Kidney (tissue), 14 donors: ENCODE results near the gene DEPP1. TPM values are rescaled to one million over a fixed set of nuclear protein-coding genes. Genes with fewer than 3 reads are reported as not detected.

Experiments
- DNase-seq, 5 donors: peaks; one replicate each; pipeline ENCODE4 v3.0.0-alpha.2; 2013 to 2020
- FAIRE-seq: peaks from 2 replicates; lab custom pipeline; 2012; peaks lifted over from hg19 to GRCh38; lab: Jason Lieb, UNC
- H3K27ac ChIP-seq, 2 donors: one replicate each; pipeline ENCODE4 v1.7.0; 2013; ENCODE audit warnings: low read depth in 2 of 2, low read length in 2 of 2, inconsistent platforms in 1 of 2
- H3K27me3 ChIP-seq: one replicate; pipeline ENCODE4 v1.7.1; 2013; ENCODE audit warnings: low read length, inconsistent platforms; ENCODE audit not compliant: control insufficient read depth, insufficient read depth
- H3K36me3 ChIP-seq, 3 donors: one replicate each; pipeline versions ENCODE4 v1.7.0 to v1.7.1; 2013; ENCODE audit warnings: low read length in 3 of 3, control low read depth in 1 of 3, inconsistent platforms in 1 of 3; ENCODE audit not compliant: insufficient read depth in 3 of 3, control insufficient read depth in 2 of 3
- H3K4me1 ChIP-seq, 3 donors: one replicate each; pipeline versions ENCODE4 v1.7.0 to v1.7.1; 2013; ENCODE audit warnings: low read length in 3 of 3, inconsistent platforms in 1 of 3, low read depth in 1 of 3; ENCODE audit not compliant: control insufficient read depth in 2 of 3, insufficient read depth in 2 of 3
- H3K4me3 ChIP-seq, 3 donors: one replicate each; pipeline versions ENCODE4 v1.7.0 to v1.8.1; 2013; ENCODE audit warnings: low read length in 3 of 3, control low read depth in 1 of 3, inconsistent platforms in 1 of 3
- H3K9ac ChIP-seq, 3 donors: one replicate each; pipeline versions ENCODE4 v1.7.0 to v1.7.1; 2013; ENCODE audit warnings: low read length in 3 of 3, control low read depth in 1 of 3, inconsistent platforms in 1 of 3
- H3K9me3 ChIP-seq, 3 donors: one replicate each; pipeline versions ENCODE4 v1.7.0 to v1.7.1; 2013; ENCODE audit warnings: low read length in 3 of 3, control low read depth in 1 of 3, inconsistent platforms in 1 of 3; ENCODE audit not compliant: control insufficient read depth in 2 of 3, insufficient read depth in 1 of 3
- intact Hi-C: fragments of 100-400 bp; cut with DNase I; formaldehyde crosslinking; loops from one replicate; pipeline ENCODE4 v1.11.1; 2022
- polyA plus RNA-seq: library from polyadenylated mRNA; stranded (reverse); fragments of 350-450 nt; fragmentation: Illumina TruSeq; extraction: RNeasy Lipid Tissue Mini Kit (QIAGEN cat#74804); gene quantifications from one replicate; pipeline ENCODE4 v1.2.3, GENCODE V29; 2014; ENCODE audit warnings: low read depth, low replicate concordance; ENCODE audit not compliant: insufficient read depth
- total RNA-seq: library from RNA; stranded (reverse); fragmentation: NEBNext Ultra II Directional; extraction: Animal tissue kit (Norgen Biotek cat#: 25700); gene quantifications from one replicate; pipeline ENCODE4 v1.2.1, GENCODE V29; 2021
- TF ChIP-seq, protein P1 (sequence below): IDR thresholded peaks from 3 replicates; pipeline ENCODE4 v1.5.1; 2012; ENCODE audit warnings: mild to moderate bottlenecking, moderate library complexity, borderline replicate concordance; ENCODE audit not compliant: insufficient read depth; ENCODE audit errors: extremely low read depth
- donor health status: control.
- donor health status: control.
- donor health status: control.
- donor health status: control.
- donor health status: control.
- donor health status: DM: yes; HTN: yes; CAD: no.
- donor health status: Normal renal cell carcinoma (clear cell type).

Gene DEPP1
- total and polyA plus RNA-seq, 2 donors from 2014 or later = 44.4 to 146 TPM

DNA sequence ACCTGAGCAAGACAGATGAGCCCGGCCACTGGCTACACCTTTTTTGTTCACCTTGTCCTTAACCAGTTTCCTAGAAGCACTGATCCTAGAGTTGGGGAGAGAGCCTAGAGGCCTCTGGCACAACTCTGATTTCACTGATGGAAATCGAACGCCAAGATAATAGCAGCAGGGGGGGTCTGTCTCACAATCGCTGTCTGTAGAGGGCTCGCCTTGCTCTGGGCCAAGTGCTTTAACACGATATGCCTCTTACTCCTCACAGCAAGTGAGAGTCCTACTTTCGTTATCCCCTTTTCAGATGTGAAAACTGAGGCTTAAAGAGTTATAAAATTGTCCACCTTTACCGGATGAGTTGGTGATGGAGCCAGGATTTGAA lies 18.5 kb downstream of the DEPP1 start:
- H3K9me3 ChIP-seq = no peaks in the 10 kb centered on the region
- peak overlapping the region; percentile 57 to 90 (median 74) for H3K9ac ChIP-seq
- H3K4me3 ChIP-seq = peak overlapping the region; percentile 24 to 88 (median 88)
- TF ChIP-seq, protein P1, sequence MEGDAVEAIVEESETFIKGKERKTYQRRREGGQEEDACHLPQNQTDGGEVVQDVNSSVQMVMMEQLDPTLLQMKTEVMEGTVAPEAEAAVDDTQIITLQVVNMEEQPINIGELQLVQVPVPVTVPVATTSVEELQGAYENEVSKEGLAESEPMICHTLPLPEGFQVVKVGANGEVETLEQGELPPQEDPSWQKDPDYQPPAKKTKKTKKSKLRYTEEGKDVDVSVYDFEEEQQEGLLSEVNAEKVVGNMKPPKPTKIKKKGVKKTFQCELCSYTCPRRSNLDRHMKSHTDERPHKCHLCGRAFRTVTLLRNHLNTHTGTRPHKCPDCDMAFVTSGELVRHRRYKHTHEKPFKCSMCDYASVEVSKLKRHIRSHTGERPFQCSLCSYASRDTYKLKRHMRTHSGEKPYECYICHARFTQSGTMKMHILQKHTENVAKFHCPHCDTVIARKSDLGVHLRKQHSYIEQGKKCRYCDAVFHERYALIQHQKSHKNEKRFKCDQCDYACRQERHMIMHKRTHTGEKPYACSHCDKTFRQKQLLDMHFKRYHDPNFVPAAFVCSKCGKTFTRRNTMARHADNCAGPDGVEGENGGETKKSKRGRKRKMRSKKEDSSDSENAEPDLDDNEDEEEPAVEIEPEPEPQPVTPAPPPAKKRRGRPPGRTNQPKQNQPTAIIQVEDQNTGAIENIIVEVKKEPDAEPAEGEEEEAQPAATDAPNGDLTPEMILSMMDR = no peak
- DNase-seq = no peak
- H3K36me3 ChIP-seq = no peaks in the 10 kb centered on the region
- H3K27me3 ChIP-seq = no peaks in the 10 kb centered on the region
- intact Hi-C loops = no loop called here
- peaks cover 2 to 46% (median 25%) of the 10 kb centered on the region in 3 donors for H3K4me1 ChIP-seq
- peak overlapping the region; percentile 79 to 82 for H3K27ac ChIP-seq
- FAIRE-seq = no peak

DNA sequence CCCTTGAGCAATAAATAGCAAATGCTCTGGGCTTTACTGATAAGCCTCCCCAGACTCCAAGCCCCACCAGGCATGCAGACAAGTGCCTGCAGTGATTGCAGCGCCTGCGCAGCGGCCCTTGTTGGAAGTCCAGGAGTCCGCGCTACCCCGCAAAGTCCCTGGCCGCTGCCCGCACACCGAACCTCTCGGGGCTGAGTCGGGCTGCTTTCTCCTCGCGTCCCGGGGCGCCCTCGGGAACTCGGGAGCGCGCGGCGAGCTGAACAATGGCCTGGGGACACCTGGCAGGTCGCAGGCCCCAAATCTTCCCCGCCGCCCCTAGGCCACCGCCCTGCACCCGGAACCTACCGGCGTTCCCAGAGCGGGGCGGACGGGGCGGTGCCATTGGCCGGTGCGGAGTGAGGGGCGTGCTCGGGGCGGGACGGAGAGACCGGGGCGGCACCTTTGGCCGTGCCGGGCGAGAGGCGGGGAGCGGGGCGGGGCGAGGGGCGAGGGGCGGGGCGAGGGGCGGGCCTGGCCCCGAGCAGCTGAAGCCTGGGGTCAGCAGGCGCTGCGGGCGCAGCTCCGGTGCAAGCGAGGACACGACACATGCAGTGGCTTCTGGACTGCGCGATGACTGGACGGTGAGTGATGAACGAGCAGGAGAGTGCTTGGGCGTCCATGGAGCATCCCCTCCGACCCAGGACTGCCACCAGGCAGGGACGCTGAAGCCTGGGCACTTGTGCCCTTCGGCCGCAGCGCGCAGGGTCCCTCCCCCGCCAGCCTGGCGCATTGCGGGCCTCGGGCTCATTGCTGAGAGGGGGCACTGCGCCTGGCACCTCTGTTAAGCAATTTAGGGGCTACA lies 19.1 kb downstream of the DEPP1 start, which contains the start of gene RASSF4:
TSS of gene RASSF4 (plus strand) at position 556 of the 841 bp plus-strand sequence. CDS start 10,401 bp downstream, outside the sequence.
- intact Hi-C loops = no loop called here
- TF ChIP-seq, protein P1 = no peak
- peak within 1 kb of the TSS; percentile 71 to 88 (median 88) for H3K4me3 ChIP-seq
- no peaks in the 10 kb centered on the region for H3K27me3 ChIP-seq
- DNase-seq (peak; percentile 93 to 97 (median 95)), FAIRE-seq (no peak)
- H3K9me3 ChIP-seq = no peaks in the 10 kb centered on the region
- peak within 1 kb of the TSS; percentile 57 to 90 (median 74) for H3K9ac ChIP-seq
- H3K27ac ChIP-seq = peak within 1 kb of the TSS; percentile 82 to 87
- no peaks in the 10 kb centered on the region for H3K36me3 ChIP-seq
- peaks cover 2 to 40% (median 19%) of the 10 kb centered on the region in 3 donors for H3K4me1 ChIP-seq

DNA sequence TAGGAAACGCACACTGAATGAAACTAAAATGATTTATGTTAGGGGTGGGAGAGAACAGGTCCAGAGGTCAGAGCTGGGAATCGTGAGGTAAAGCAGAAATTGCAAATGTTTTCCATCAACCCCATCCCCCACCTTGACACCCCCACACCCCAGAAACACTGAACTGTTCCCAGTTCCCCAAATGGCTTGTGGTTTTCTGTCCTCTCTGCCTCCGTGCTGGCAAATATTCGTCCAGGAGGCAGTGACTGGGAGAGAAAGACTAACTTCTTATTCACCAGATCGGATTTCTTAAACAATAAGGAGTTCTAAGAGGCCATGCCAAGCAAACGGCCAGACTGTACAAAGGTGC lies 19.7 kb downstream of the DEPP1 start:
- no peaks in the 10 kb centered on the region for H3K27me3 ChIP-seq
- peak overlapping the region; percentile 11 to 87 (median 79) for H3K4me3 ChIP-seq
- H3K9me3 ChIP-seq = no peaks in the 10 kb centered on the region
- H3K27ac ChIP-seq = peak overlapping the region; percentile 78 to 87
- DNase-seq (no peak), FAIRE-seq (no peak)
- H3K9ac ChIP-seq = peak overlapping the region in 2 of 3 donors; percentile 43 to 54
- no peaks in the 10 kb centered on the region for H3K36me3 ChIP-seq
- TF ChIP-seq, protein P1 = no peak
- intact Hi-C loops = no loop called here
- H3K4me1 ChIP-seq = peaks cover 2 to 35% (median 17%) of the 10 kb centered on the region in 3 donors
